Neutrophil (primary cell): ENCODE results near the gene APEX1.
A peak's percentile ranks its signal among the peaks of the same experiment; 100 is the strongest.

Source experiments
- H3K27ac ChIP-seq: fragments of 200-600 bp; sonication (generic); 2 replicates; pipeline ENCODE4 v1.5.1; 2016; ENCODE audit warnings: mild to moderate bottlenecking, moderate library complexity
- H3K27me3 ChIP-seq: fragments of 200-600 bp; sonication (generic); 2 replicates; pipeline ENCODE4 v1.6.0; 2016; ENCODE audit warnings: mild to moderate bottlenecking
- H3K36me3 ChIP-seq: fragments of 200-600 bp; sonication (generic); 2 replicates; pipeline ENCODE4 v1.5.1; 2017
- H3K4me1 ChIP-seq, 2 experiments: fragments of 200-600 bp in 1 of 2; sonication (generic) in 1 of 2; 1 replicate in 1 of 2; 2 replicates in 1 of 2; pipeline versions ENCODE4 v1.5.1 to v1.6.1; 2013 to 2016; ENCODE audit warnings: low read depth in 1 of 2, low read length in 1 of 2, mild to moderate bottlenecking in 1 of 2, moderate library complexity in 1 of 2; ENCODE audit not compliant: control insufficient read depth in 1 of 2, insufficient read depth in 1 of 2
- H3K4me3 ChIP-seq, 2 experiments: fragments of 200-600 bp in 1 of 2; sonication (generic) in 1 of 2; 1 replicate in 1 of 2; 2 replicates in 1 of 2; pipeline ENCODE4 v1.5.1; 2013 to 2016; ENCODE audit warnings: low read depth in 1 of 2, low read length in 1 of 2, mild to moderate bottlenecking in 1 of 2, moderate library complexity in 1 of 2
- H3K9me3 ChIP-seq: fragments of 200-600 bp; sonication (generic); 2 replicates; pipeline ENCODE4 v1.5.1; 2016
- TF ChIP-seq, protein P1 (sequence below): fragments of 200-600 bp; sonication (generic); IDR thresholded peaks from 2 replicates; pipeline ENCODE4 v1.5.1; 2016; ENCODE audit warnings: antibody characterized with exemption

Gene APEX1

DNA sequence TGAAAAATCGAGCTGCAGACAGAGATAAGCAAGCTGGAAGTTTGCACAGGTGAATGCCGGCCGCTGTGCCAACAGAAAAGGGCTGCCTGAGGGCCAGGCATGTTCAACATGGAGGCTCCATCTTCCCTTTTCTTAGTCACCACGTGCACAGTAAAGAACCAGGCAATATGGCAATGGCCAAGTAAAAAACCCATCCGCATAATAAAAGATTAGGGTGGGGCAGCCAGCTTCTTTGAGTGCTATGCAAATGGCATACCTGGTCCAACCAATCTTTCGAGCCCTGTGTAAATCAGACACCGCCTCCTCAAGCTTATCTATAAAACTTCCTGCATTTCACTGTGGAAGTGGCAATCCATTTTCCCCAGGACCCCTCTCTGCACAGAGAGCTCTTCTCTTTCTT, 30.9 kb downstream of the APEX1 start:
- Histone ChIP-seq H3K9me3 (no peaks in the 10 kb centered on the region), H3K4me3 (no peak overlapping the region), H3K27me3 (no peaks in the 10 kb centered on the region), H3K4me1 (peaks cover 33 to 41% of the 10 kb centered on the region in 2 experiments), H3K36me3 (no peaks in the 10 kb centered on the region), H3K27ac (no peak overlapping the region)
- TF ChIP-seq, protein P1, sequence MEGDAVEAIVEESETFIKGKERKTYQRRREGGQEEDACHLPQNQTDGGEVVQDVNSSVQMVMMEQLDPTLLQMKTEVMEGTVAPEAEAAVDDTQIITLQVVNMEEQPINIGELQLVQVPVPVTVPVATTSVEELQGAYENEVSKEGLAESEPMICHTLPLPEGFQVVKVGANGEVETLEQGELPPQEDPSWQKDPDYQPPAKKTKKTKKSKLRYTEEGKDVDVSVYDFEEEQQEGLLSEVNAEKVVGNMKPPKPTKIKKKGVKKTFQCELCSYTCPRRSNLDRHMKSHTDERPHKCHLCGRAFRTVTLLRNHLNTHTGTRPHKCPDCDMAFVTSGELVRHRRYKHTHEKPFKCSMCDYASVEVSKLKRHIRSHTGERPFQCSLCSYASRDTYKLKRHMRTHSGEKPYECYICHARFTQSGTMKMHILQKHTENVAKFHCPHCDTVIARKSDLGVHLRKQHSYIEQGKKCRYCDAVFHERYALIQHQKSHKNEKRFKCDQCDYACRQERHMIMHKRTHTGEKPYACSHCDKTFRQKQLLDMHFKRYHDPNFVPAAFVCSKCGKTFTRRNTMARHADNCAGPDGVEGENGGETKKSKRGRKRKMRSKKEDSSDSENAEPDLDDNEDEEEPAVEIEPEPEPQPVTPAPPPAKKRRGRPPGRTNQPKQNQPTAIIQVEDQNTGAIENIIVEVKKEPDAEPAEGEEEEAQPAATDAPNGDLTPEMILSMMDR: no peak

DNA sequence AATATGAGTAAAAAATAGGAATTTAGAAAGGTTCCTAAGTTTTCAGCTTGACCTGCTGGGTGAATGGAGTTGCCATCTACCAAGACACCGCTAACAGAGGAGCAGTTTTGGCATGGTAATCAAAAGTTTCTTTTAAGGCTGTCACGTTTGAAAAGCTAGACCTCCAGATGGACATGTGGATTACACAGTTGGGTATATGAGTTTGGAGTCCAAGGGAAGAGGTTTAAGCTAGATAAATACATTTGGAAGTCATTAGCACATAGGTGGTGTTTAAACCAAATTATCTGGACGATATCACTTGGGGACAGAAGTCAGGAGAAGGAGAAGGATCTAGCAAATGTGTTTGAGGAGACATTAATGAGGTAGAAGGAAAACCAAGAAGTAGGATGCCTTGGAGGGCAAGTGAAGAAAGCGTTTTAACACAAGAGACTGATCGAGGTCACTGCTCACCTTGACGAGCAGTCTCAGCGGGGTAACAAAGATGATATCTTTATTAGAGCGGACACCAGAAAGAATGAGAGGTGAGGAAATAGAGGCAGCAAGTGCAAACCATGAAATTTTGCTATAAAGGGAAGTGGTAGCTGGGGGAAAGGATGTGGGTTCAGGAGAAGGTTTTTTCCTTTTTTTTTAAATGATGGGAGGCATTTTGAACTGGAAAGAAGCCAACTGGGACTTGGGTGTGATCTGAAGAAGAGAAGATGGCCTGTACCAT, 31.8 kb downstream of the APEX1 start:
- Histone ChIP-seq H3K27me3 (no peaks in the 10 kb centered on the region), H3K9me3 (no peaks in the 10 kb centered on the region), H3K27ac (peak overlapping the region; percentile 47), H3K4me3 (no peak overlapping the region), H3K4me1 (peaks cover 34 to 42% of the 10 kb centered on the region in 2 experiments), H3K36me3 (no peaks in the 10 kb centered on the region)
- TF ChIP-seq, protein P1: no peak

DNA sequence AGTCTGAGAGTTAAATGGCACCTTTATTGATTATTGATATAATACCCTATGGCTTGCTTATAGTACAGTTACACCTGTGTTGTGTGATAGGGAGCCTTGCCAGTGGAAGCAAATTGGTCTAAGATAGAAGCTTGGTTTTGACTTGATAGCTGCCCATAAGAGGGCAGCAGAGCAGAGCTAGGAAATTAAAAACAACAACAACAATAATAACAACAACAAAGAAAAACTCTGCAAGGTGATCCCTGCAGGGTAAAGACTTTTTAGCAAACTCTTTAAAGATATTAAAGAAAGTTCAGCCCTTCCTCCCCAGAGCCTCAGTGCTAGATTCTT, 32.3 kb downstream of the APEX1 start:
- Histone ChIP-seq H3K4me3 (no peak overlapping the region), H3K4me1 (peaks cover 34 to 42% of the 10 kb centered on the region in 2 experiments), H3K27ac (peak overlapping the region; percentile 47), H3K9me3 (no peaks in the 10 kb centered on the region), H3K27me3 (no peaks in the 10 kb centered on the region), H3K36me3 (no peaks in the 10 kb centered on the region)
- TF ChIP-seq, protein P1: no peak

DNA sequence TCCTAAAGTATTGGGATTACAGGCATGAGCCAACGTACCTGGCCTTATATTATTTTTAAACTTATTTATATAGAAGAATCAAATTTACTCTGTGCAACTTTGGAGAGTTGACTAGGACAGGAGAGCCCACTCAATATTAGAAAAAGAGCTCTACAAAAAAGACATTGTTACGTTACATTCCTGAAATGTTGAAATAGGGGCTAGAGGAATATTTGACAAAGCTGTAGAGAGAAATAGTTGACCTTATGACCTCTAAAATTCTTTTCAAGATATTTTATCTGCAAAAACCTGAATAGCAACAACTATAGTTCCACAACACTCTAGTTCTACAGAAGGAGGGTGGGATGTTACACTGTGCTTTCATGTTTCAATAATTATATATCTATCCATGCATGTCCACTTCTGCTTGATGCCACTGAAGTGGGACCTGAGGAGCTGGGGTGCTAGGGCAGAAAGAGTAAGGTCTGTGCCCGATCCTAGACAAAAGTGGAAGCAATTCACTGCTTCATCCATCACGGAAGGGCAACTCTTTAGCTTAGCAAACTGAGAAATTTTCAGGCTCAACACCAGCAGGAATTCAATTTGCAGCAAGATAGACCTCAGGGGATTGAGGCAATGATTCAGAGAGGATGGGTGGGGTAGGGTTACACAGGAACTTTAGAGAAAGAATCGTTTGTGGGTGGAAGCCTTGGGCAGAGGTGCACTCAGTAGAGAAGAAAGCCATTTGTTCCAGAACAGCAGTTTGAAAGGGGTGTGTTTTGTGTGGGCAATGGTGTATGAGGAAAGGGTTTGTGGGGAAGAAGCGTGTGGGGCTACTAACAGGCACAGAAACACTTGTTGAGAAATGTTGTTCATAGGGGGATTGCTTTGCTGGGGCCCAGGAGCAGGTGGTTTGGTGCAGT, 34.3 kb downstream of the APEX1 start:
- no peaks in the 10 kb centered on the region for H3K36me3 ChIP-seq
- H3K4me3 ChIP-seq: no peak overlapping the region
- TF ChIP-seq, protein P1: no peak
- no peaks in the 10 kb centered on the region for H3K9me3 ChIP-seq
- peaks cover 46 to 52% of the 10 kb centered on the region in 2 experiments for H3K4me1 ChIP-seq
- H3K27ac ChIP-seq: peak overlapping the region; percentile 68
- no peaks in the 10 kb centered on the region for H3K27me3 ChIP-seq

DNA sequence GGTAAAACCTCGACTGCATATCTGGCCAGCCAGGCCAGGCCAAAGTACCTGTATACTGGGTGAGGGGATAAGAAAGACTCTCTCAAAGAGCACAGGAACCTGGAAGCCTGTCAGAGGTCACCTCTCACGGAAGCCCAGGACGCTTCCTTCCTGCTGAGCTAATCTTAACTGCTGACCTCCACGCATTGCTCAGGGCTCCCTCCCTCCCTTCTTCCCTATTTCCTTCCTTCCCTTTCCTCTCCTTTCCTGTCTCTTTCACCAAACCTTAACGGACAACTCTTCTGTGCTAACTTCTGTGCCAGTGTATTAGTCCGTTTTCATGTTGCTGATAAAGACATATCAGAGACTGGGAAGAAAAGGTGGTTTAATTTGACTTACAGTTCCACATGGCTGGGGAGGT, 35.5 kb downstream of the APEX1 start:
- H3K27ac ChIP-seq: peak overlapping the region; percentile 68
- TF ChIP-seq, protein P1: no peak
- no peaks in the 10 kb centered on the region for H3K36me3 ChIP-seq
- H3K9me3 ChIP-seq: no peaks in the 10 kb centered on the region
- peaks cover 49 to 57% of the 10 kb centered on the region in 2 experiments for H3K4me1 ChIP-seq
- H3K27me3 ChIP-seq: no peaks in the 10 kb centered on the region
- no peak overlapping the region for H3K4me3 ChIP-seq
